Anterior cingulate cortex (tissue), 58 donors: ENCODE results near the gene SLC2A10.

Source experiments
- DNase-seq, 58 donors: peaks; one replicate each; lab custom pipeline; 2025; lab: John Stamatoyannopoulos, UW

The SLC2A10 gene

GRCh38 chr20:46757754-46758678, 48.6 kb downstream of the SLC2A10 start:
- peak in 37 of 58 donors; percentile 1 to 54 (median 8) for DNase-seq

- no peak for DNase-seq
These were observed 49.6 kb downstream of the SLC2A10 start for GRCh38 chr20:46758929-46759669.

- no peak for DNase-seq
These were observed 52.1 kb downstream of the SLC2A10 start for GRCh38 chr20:46761566-46761965.

- DNase-seq = no peak
These were observed 54.6 kb downstream of the SLC2A10 start for GRCh38 chr20:46764068-46764467.

- DNase-seq = no peak
These were observed 56.2 kb downstream of the SLC2A10 start for GRCh38 chr20:46765506-46766120.

GRCh38 chr20:46767127-46767761, 57.8 kb downstream of the SLC2A10 start:
- DNase-seq = no peak

- no peak for DNase-seq
These were observed 61.1 kb downstream of the SLC2A10 start for GRCh38 chr20:46770330-46771194.

- no peak for DNase-seq
These were observed 61.7 kb downstream of the SLC2A10 start for GRCh38 chr20:46771195-46771588.

GRCh38 chr20:46772901-46773300, 63.5 kb downstream of the SLC2A10 start:
- DNase-seq = no peak

- DNase-seq = no peak
These were observed 64.2 kb downstream of the SLC2A10 start for GRCh38 chr20:46773680-46774079.

GRCh38 chr20:46774236-46774635, 64.8 kb downstream of the SLC2A10 start:
- DNase-seq = no peak

GRCh38 chr20:46774943-46775560, 65.6 kb downstream of the SLC2A10 start:
- no peak for DNase-seq

- DNase-seq = no peak
These were observed 66.4 kb downstream of the SLC2A10 start for GRCh38 chr20:46775806-46776205.

- DNase-seq = no peak
These were observed 67.9 kb downstream of the SLC2A10 start for GRCh38 chr20:46777331-46777730.

- no peak for DNase-seq
These were observed 70.4 kb downstream of the SLC2A10 start for GRCh38 chr20:46779831-46780230.

GRCh38 chr20:46784436-46785127, 75.1 kb downstream of the SLC2A10 start:
- no peak for DNase-seq
